ENCODE measurements around the gene STIMATE.

STIMATE gene

DNA sequence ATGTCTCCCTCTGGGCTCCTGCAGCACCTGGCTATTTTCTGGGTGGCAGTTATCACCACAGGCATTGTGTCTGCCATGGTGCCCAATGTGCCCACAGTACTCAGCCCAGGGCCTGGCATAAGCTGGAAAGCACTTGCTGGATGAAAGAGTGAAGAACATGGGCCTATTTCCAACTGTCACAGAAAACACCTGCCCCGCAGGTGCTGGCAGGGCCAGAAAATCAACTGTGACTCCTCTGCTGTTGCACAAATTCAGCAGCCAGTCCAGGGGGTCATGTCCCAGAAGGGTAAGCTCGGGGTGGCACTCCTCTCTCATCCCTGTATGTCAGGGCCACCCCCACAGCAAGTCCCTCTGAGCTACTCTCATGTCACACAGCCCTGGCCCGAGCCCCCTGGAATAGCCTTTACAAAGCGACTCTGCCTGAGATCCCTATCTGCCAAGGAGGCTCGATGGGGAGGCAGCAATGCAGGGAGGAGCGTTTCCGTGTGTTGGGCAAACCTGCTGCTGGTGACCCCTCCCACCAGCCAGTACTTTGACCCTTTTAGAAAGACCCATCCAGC, 85.8 kb downstream of the STIMATE start:
- no peak for DNase-seq

DNA sequence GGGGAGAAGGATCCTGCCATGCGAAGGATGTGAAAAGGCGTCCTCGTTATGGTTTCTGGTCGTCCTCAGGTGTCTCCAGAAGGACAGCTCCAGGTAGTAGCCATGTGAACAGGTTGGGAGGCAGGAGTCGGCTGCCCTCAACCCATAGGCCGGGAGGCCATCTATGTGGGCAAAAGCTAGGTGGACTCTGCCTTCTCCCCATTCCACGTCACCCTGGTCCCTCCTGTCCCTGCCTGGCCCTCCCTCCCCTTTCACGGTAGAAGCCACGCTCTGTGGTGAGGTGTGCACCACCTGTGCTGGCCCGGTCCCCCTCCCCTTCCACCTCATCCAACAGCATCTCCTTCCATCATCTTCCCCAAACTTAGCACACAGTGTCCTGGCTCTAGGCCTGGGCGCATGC, 86.4 kb downstream of the STIMATE start:
- no peak for DNase-seq

GRCh38 chr3:52809662-52810377, 87.5 kb downstream of the STIMATE start:
- peak; percentile 26 for DNase-seq

GRCh38 chr3:52809149-52809548, 88.2 kb downstream of the STIMATE start:
- no peak for DNase-seq

DNA sequence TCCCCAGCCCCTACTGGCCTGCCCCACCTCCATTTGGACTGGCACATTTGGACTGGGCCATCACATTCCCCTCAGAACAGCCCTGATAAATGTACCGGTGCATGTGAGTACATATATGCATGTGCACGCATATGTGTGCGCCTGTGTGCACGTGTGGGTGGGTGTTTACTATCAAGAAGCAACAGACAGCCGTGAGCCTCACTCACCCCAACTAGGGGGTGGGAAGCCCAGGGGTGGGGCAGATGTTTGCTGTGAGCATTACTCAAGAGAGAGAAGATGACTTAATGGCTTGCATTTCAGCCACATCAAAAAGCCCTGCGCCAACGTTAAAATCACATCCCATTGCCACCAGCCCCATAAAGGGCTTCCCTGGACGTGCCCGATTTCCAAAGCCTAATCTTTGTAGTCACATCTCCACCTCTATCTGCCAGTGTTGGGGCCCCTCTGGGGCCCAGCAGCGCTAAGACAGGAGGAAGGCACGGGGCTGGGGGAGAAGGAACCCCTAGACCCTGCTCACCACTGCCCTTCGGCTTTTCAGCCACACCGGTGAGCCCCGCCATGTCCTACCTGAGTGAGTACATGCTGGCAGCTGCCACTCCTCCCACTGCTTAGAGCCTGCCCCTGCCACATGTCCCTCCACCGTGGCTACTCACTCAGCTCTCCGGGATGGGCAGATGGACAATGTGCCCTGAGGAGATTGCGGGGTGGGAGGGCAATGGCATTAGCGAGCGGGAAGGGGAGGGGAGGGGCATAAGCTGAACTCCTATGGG, 91.9 kb downstream of the STIMATE start:
- no peak for DNase-seq

DNA sequence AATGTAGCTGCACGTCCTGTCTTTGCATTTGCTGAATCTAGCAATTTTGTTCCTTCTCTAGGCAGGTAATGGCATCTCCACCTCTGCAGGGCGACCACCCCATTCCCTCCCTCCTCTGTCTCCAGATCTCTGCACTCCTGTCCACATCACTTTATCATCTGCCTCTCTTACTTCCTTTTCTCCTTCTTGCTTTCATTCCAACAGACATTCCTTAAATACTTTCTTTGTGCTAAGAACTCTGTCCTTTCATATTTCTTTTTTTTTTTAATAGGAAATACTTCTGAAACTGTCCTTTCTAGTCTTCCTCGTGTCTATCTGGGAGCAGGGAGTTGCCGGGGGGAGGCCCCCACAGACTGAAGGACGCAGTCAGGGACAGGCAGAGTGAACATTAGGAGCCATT, 95.5 kb downstream of the STIMATE start:
- no peak for DNase-seq

DNA sequence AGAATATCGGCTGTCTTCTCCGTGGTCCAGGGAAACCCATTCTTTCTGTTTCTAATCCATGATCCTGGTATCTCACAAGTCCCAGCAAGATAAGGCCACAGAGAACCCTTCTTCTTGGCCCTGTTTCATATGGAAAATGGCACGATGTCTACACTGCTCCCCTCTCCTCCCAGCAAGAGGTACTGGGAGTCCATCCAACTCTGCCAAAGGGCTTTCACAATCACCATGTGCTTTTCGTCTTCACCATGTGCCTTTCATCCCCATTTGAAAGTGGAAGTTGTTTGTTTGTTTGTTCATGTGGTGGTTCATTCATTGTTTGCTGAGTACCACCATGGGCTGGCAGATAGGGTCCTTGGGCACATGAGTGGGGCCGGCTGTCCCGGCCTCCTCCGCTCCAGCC, 97.3 kb downstream of the STIMATE start:
- no peak for DNase-seq

GRCh38 chr3:52798978-52799476, 98.3 kb downstream of the STIMATE start:
- no peak for DNase-seq

DNA sequence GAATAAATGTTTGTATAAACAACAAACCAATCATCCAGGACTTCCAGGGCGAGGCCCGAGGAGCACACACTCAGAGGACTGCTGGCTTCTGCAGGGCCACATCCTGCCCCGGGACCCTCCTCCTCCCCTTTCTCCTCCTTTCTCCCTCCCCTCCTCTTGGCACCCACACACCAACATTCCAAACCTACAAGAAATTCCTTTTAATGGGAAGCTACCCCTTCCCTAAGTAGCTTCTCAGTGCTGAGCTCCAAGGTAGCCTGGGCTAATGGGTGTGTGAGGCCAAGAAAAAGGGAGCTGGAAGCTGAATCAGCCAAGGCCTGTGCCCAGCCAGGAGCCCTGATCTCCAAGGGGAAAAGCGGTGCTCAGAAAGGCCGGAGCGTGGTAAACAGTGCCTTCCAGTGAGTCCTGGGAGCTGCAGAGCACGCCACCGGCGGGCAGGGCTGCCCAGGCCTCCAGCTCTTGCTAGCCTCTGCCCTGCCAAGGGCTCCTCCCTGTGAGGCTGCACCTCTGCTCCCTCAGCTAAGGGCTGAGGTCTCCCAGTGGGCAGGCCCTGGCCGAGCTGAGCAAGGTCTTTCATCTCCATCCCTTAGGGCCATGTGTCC, 98.9 kb downstream of the STIMATE start:
- no peak for DNase-seq

DNA sequence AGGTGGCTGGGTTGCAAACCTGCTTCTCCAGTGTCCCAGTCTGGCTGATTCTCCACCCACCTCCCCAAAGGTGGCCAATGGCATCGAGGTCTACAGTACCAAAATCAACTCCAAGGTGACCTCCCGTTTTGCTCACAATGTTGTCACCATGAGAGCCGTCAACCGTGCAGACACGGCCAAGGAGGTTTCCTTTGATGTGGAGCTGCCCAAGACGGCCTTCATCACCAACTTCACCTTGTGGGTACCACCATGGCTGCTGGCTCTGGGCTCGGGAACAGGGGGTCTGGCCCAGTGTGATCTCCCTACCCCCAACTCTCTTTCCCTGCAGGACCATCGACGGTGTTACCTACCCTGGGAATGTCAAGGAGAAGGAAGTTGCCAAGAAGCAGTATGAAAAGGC, 100.9 kb downstream of the STIMATE start:
- no peak for DNase-seq

DNA sequence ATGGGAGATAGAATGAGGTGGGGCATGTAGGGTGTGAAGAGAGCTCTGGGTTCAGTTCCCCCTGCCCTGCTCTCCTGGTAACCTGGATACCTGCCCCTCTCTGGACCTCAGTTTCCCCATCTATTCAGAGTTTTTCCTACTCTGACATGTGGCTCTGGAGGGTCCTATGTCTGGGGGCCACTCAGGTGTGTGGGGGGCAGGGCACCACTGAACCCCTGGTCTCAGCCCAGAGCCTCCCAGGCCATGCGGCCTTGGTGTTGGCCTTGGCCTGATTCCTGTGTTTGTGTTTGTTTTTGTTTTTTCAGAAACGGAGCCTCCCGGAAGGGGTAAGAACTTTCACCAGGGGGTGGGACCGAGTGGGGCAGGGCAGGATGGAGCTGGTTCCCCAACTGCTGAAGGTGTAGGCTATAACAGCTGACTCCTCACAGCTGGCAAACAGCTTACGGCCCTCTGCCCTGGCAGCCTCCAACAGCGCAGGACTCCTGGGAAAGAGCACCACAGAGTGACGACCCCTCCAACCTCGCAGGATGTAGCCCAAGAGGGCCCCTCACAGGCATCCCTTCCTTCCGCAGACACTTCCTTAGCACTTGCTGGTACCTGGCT, 101.9 kb downstream of the STIMATE start:
- DNase-seq: no peak

GRCh38 chr3:52794612-52795099, 102.7 kb downstream of the STIMATE start, which contains the start of gene ITIH3:
Gene ITIH3, plus strand, starts transcription at chr3:52794796. Its CDS starts 8 bp downstream, at chr3:52794804.
- no peak for DNase-seq

DNA sequence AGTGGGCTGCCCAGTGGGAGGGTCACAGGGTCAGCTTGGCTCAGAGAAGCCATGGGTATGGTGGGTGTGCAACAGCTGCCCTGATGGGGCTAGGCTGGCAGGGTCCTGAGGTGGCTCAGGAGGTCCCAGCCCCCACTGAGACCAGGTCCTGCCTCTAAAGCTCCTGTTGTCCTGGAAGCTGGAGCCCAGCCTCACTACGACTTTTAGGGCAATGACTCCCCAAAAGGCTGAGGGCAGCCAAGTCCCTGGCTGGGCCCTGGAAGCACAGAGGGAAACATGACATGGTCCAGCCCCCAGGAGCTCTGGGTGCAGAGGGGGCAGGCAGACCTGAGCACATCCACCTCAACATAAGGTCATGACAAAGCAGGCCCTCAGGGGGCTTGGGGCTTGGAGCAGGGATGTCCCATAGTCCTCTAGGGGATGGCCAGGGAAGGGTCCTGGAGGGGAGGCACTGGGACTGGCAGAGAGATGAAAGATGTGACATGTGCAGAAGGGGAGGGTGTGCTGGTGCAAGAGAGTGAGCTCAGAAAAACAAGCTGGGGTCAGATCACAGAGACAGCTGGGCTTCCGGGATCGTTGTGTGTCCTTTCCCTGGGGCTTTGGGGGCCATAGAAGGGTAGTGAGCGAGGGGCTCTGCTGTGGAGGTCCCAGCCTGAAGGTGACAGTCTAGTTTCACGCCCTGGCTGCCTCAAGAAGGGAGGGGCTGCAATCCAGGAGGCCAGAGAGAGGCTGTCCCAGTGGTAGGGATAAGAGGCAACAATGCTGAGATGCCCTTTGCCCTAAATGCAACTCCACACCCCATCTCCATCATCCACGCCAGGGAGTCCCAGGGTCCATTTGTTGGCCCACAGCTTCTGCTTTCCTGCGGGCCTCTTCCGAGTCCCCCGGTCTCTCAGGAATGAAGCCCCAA, 103.4 kb downstream of the STIMATE start:
- no peak for DNase-seq

DNA sequence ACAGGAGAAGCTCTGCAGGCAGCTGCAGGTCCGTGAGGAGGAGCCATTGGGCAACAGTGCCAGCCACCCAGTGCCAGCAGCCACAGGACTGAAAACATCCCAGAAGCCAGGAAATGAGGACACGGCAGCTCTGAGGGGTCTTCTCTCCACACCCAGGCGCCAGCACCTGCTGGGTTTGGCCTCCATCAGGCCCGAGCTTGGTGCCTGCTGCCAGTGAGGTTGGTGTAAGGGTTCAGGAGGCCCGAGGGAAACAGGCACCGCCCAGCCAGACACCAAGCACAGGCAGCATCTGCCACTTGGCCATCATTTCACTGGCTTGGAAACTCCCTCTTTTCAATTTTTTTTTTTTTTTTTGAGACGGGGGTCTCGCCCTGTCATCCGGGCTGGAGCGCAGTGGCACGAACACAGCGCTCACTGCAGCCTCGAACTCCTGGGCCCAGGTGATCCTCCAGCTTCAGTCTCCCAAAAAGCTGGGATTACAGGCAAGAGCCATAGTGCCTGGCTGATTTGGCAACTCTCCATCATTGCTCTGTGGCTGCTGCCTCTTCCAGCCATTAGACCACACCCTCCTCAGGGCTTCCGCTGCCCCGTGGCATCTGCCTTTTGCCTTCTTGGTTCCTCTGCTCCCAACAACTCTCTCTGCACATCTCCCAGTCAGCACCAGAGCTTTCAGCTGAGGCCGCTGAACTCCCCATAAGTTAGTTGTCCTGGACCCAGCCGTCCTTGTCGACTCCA, 104.2 kb downstream of the STIMATE start:
- DNase-seq: no peak

GRCh38 chr3:52792413-52792812, 104.9 kb downstream of the STIMATE start:
- no peak for DNase-seq

DNA sequence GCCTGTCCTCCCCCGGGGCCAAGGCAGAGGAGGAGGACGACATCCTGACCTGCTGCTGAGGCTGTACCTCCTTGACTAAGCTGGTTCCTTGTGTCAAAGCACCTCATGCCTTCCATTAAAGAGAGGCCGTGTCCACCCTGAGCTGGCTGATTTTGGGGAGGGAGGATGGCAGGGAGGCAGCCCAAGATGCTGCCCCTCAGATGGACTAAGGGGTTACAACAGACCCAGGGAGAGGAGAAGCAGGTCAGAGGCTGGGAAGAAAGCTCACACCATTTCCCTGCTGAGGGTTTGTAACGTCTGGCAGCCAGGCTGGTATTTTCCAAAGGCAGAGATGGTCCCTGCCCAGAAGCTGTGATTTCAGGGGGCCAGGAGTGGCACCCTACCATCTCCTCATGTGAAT, 105.4 kb downstream of the STIMATE start:
- DNase-seq: no peak

GRCh38 chr3:52791366-52791765, 106.0 kb downstream of the STIMATE start:
- DNase-seq: no peak

- DNase-seq: no peak
Measured at GRCh38 chr3:52790741-52791140, 106.6 kb downstream of the STIMATE start.

- no peak for DNase-seq
Measured at GRCh38 chr3:52790337-52790736, 107.0 kb downstream of the STIMATE start.

GRCh38 chr3:52789746-52790040, 107.7 kb downstream of the STIMATE start:
- no peak for DNase-seq

Data from GDM1 (cell line).